Upper lobe of right lung (tissue), 1 donor: Measurements from ENCODE around the gene ITIH1. TPM values are rescaled to one million over a fixed set of nuclear protein-coding genes. Genes with fewer than 3 reads are reported as not detected.
A peak's percentile ranks its signal among the peaks of the same experiment; 100 is the strongest.

Experiments used
- ATAC-seq: fragments of 200-7000 bp; cut with Tn5 transposase; one replicate; pipeline ENCODE4 v1.9.1; 2020; ENCODE audit warnings: mild to moderate bottlenecking, moderate library complexity
- DNase-seq: peaks from one replicate; pipeline ENCODE4 v3.0.0-alpha.2; 2020
- H3K27ac ChIP-seq: fragments of 200-600 bp; one replicate; pipeline ENCODE4 v1.8.0; 2022
- H3K27me3 ChIP-seq: fragments of 200-600 bp; one replicate; pipeline ENCODE4 v1.8.0; 2022; ENCODE audit warnings: mild to moderate bottlenecking
- H3K36me3 ChIP-seq: fragments of 200-600 bp; one replicate; pipeline ENCODE4 v1.8.0; 2022
- H3K4me1 ChIP-seq: fragments of 200-600 bp; one replicate; pipeline ENCODE4 v1.8.0; 2022
- H3K4me3 ChIP-seq: fragments of 200-600 bp; one replicate; pipeline ENCODE4 v1.8.0; 2022; ENCODE audit warnings: mild to moderate bottlenecking
- H3K9me3 ChIP-seq: fragments of 200-600 bp; one replicate; pipeline ENCODE4 v1.8.0; 2022
- intact Hi-C: fragments of 100-400 bp; cut with DNase I; formaldehyde crosslinking; loops from one replicate; pipeline ENCODE4 v1.11.0; 2022
- total RNA-seq: library from RNA; stranded (reverse); fragmentation: NEBNext Ultra II Directional; extraction: Animal tissue kit (Norgen Biotek cat#: 25700); gene quantifications from one replicate; pipeline ENCODE4 v1.2.1, GENCODE V29; 2021
- TF ChIP-seq, protein P1 (sequence below): fragments of 200-600 bp; IDR thresholded peaks from one replicate; pipeline ENCODE4 v1.8.0; 2022; ENCODE audit warnings: antibody characterized with exemption
- donor health status: DM: no; HTN: yes; CAD: no; lungs with severe emphysema.

Gene ITIH1
- total RNA-seq, 1 donor from 2014 or later: not detected

DNA sequence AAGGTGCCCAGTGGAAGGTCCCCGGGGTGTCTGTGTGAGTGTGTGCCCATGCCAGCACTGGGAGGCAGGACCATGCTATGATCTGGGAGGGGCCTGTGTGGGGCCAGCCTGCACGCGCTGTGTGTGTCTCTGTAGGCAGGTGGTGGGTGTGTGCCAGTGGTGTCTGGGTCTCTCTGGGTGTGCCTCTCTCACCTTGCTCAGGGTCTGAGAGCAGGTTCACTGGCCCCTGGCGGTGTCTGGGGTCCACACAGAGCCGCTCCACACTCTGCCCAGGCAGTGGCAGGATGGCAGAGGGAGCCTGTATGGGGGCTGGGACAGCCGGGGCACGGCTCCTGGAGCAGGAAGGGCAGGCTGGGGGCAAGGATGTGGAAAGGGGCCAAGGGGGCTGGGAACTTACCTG is 40.5 kb downstream of the ITIH1 start:
- no peaks in the 10 kb centered on the region for H3K4me1 ChIP-seq
- H3K27ac ChIP-seq: no peak overlapping the region
- no peaks in the 10 kb centered on the region for H3K27me3 ChIP-seq
- no peaks in the 10 kb centered on the region for H3K9me3 ChIP-seq
- TF ChIP-seq, protein P1, sequence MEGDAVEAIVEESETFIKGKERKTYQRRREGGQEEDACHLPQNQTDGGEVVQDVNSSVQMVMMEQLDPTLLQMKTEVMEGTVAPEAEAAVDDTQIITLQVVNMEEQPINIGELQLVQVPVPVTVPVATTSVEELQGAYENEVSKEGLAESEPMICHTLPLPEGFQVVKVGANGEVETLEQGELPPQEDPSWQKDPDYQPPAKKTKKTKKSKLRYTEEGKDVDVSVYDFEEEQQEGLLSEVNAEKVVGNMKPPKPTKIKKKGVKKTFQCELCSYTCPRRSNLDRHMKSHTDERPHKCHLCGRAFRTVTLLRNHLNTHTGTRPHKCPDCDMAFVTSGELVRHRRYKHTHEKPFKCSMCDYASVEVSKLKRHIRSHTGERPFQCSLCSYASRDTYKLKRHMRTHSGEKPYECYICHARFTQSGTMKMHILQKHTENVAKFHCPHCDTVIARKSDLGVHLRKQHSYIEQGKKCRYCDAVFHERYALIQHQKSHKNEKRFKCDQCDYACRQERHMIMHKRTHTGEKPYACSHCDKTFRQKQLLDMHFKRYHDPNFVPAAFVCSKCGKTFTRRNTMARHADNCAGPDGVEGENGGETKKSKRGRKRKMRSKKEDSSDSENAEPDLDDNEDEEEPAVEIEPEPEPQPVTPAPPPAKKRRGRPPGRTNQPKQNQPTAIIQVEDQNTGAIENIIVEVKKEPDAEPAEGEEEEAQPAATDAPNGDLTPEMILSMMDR: no peak
- H3K4me3 ChIP-seq: no peak overlapping the region
- intact Hi-C loops: no loop called here
- no peaks in the 10 kb centered on the region for H3K36me3 ChIP-seq
- no peak for ATAC-seq
- no peak for DNase-seq

- no peak overlapping the region for H3K27ac ChIP-seq
- TF ChIP-seq, protein P1: no peak
- no peaks in the 10 kb centered on the region for H3K27me3 ChIP-seq
- DNase-seq (no peak), ATAC-seq (no peak)
- H3K4me3 ChIP-seq: no peak overlapping the region
- intact Hi-C loops: no loop called here
- H3K4me1 ChIP-seq: no peaks in the 10 kb centered on the region
- peaks cover 8% of the 10 kb centered on the region for H3K36me3 ChIP-seq
- H3K9me3 ChIP-seq: no peaks in the 10 kb centered on the region
Measured at GRCh38 chr3:52819936-52820335, 42.5 kb downstream of the ITIH1 start.

GRCh38 chr3:52820736-52821135 is 43.3 kb downstream of the ITIH1 start:
- intact Hi-C loops: no loop called here
- peak; percentile 14 for ATAC-seq

DNA sequence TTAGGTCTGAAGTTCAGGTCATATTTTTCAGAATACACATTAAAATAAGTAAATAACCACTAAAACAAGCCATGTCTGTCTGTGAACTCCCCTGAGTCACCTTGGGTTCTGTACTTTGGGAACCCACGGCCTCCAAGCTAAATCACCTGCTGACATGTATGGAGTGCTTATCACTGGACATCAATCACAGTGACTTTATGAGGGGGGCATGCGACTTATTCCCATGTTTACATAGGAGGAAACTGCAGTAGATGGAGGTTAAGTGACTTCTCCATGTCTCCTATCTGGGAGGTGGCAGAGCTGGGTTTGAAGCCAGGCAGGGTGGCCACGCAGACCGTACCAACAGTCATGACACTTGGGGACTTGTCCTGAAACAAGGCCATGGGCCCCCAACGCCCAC is 45.0 kb downstream of the ITIH1 start:
- no peaks in the 10 kb centered on the region for H3K9me3 ChIP-seq
- no peak for DNase-seq
- no peaks in the 10 kb centered on the region for H3K27me3 ChIP-seq
- H3K4me3 ChIP-seq: no peak overlapping the region
- H3K4me1 ChIP-seq: no peaks in the 10 kb centered on the region
- no peak for ATAC-seq
- intact Hi-C loops: no loop called here
- TF ChIP-seq, protein P1: no peak
- H3K27ac ChIP-seq: no peak overlapping the region
- H3K36me3 ChIP-seq: peaks cover 8% of the 10 kb centered on the region

More at GRCh38 chr3:52820736-52821135, 43.3 kb downstream of the ITIH1 start:
- H3K9me3 ChIP-seq: no peaks in the 10 kb centered on the region
- H3K27ac ChIP-seq: no peak overlapping the region
- no peaks in the 10 kb centered on the region for H3K4me1 ChIP-seq
- DNase-seq: no peak
- H3K4me3 ChIP-seq: no peak overlapping the region
- H3K36me3 ChIP-seq: peaks cover 8% of the 10 kb centered on the region
- TF ChIP-seq, protein P1: peak; percentile 43
- H3K27me3 ChIP-seq: no peaks in the 10 kb centered on the region

DNA sequence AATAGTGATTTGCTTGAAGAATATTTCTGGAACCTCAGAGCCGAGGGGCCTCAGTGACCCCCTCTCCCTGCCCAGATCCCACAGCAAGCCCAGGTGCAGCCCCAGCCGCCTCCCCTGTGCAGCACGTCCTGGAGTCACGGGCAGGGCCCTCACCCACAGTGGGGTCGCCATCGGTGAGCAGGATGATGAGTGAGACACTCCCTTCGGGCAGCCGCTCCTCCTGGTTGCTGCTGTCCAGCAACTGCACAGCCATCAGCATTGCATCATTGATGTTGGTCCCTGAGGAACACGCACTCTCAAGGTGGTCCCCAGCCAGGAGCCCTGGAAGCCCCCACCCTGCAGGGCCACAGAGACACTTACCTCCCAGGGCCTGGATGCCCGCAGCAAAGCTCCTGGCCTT is 46.6 kb downstream of the ITIH1 start:
- no peak for DNase-seq
- no peak overlapping the region for H3K4me3 ChIP-seq

More for the DNA sequence above, 46.6 kb downstream of the ITIH1 start:
- intact Hi-C loops: no loop called here
- Histone ChIP-seq H3K27me3 (no peaks in the 10 kb centered on the region), H3K9me3 (no peaks in the 10 kb centered on the region), H3K4me1 (no peaks in the 10 kb centered on the region), H3K36me3 (peaks cover 8% of the 10 kb centered on the region), H3K27ac (no peak overlapping the region)
- ATAC-seq: no peak
- TF ChIP-seq, protein P1: no peak
